Measurements from ENCODE around the gene SNX27.

GRCh38 chr1:151720554-151720953, 108.7 kb downstream of the SNX27 start:
- TF ChIP-seq CTCF (conservative IDR thresholded peaks at IDR 0.05 in 1 of 2, IDR thresholded peaks at IDR 0.05 in 1 of 2; ENCODE audit: extremely low read depth in 1 of 2, insufficient read depth in 1 of 2, low read depth in 1 of 2, low read length in 2 of 2) (no peak), EZH2 (IDR thresholded peaks at IDR 0.05; ENCODE audit: borderline replicate concordance, low read length) (no peak)
